DOHH2 (cell line): ENCODE data around the gene GARIN1A.
"Not testable (repeated sequence)": the region's sequence is repeated elsewhere in the genome, so short reads cannot be mapped to it uniquely, and the experiment has no call there.

Experiments used
- H3F3A ChIP-seq: fragments of 200-600 bp; sonication (generic), shearing (Covaris generic); 2 replicates; pipeline ENCODE4 v1.6.0; 2016; ENCODE audit warnings: antibody characterized with exemption, mild to moderate bottlenecking; ENCODE audit not compliant: control insufficient read depth, insufficient read depth
- H3K27ac ChIP-seq: fragments of 200-600 bp; sonication (generic); 2 replicates; pipeline ENCODE4 v1.5.1; 2014; ENCODE audit warnings: low read depth, mild to moderate bottlenecking, low read length, moderate library complexity
- H3K27me3 ChIP-seq: fragments of 200-600 bp; sonication (generic); 2 replicates; pipeline ENCODE4 v1.6.1; 2014; ENCODE audit warnings: mild to moderate bottlenecking, low read length, mixed read lengths; ENCODE audit not compliant: control insufficient read depth
- H3K36me3 ChIP-seq: fragments of 200-600 bp; sonication (generic); 2 replicates; pipeline ENCODE4 v1.6.1; 2014; ENCODE audit warnings: mild to moderate bottlenecking, low read length, moderate library complexity, mixed read lengths; ENCODE audit not compliant: control insufficient read depth
- H3K4me1 ChIP-seq: fragments of 200-600 bp; sonication (generic); 2 replicates; pipeline ENCODE4 v1.6.1; 2014; ENCODE audit warnings: mild to moderate bottlenecking, low read length, mixed read lengths; ENCODE audit not compliant: control insufficient read depth
- H3K4me2 ChIP-seq: fragments of 200-600 bp; sonication (generic); 2 replicates; pipeline ENCODE4 v1.6.0; 2014; ENCODE audit warnings: mild to moderate bottlenecking, low read length, moderate library complexity
- H3K4me3 ChIP-seq: fragments of 200-600 bp; sonication (generic); 2 replicates; pipeline ENCODE4 v1.5.1; 2014; ENCODE audit warnings: mild to moderate bottlenecking, low read length, mixed read lengths
- H3K79me2 ChIP-seq: fragments of 200-600 bp; sonication (generic); 2 replicates; pipeline ENCODE4 v1.6.1; 2014; ENCODE audit warnings: mild to moderate bottlenecking, low read length, mixed read lengths; ENCODE audit not compliant: control insufficient read depth
- H3K9me2 ChIP-seq: fragments of 200-600 bp; sonication (generic); replicated peaks from 2 replicates; pipeline ENCODE4 v1.6.1; 2014; ENCODE audit warnings: mild to moderate bottlenecking, low read length, mixed read lengths; ENCODE audit not compliant: control insufficient read depth
- H3K9me3 ChIP-seq: fragments of 200-600 bp; sonication (generic); 2 replicates; pipeline ENCODE4 v1.6.1; 2014; ENCODE audit warnings: antibody characterized with exemption, low read length, mixed read lengths; ENCODE audit not compliant: control insufficient read depth, insufficient read depth
- H4K20me1 ChIP-seq: fragments of 200-600 bp; sonication (generic); 2 replicates; pipeline ENCODE4 v1.6.0; 2014; ENCODE audit warnings: low read depth, mild to moderate bottlenecking, antibody characterized with exemption, low read length, moderate library complexity; ENCODE audit not compliant: control insufficient read depth, insufficient read depth
- EZH2phosphoT487 ChIP-seq: fragments of 200-600 bp; sonication (generic); IDR thresholded peaks from 2 replicates; pipeline ENCODE4 v1.6.1; 2017; ENCODE audit warnings: borderline replicate concordance, mild to moderate bottlenecking, antibody characterized with exemption, low read length, moderate library complexity, mixed read lengths
- TF ChIP-seq, protein P1 (sequence below): fragments of 200-600 bp; sonication (generic); IDR thresholded peaks from one replicate; pipeline ENCODE4 v1.5.1; 2014; ENCODE audit warnings: antibody characterized with exemption, mild to moderate bottlenecking, low read depth, low read length; ENCODE audit not compliant: poor library complexity, severe bottlenecking

Gene GARIN1A

DNA sequence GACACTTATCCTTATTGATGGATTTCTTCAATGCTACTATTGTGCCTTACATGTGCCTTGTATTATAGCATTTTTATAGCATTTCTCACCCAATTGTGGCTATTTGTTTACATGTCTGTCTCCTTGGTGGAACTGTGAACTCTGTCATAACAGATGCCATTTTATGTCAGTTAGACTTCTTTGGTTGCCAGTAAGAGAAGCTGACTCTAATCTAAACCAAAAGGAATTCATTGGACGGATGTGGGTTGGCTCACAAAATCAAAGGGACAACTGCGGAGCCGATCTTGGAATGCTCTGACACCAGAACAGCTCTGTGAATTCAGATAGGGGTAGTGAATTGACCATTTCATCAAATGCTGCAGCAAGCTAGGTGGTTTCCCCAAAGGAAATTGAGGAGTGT is 15.0 kb downstream of the GARIN1A start:
- TF ChIP-seq, protein P1, sequence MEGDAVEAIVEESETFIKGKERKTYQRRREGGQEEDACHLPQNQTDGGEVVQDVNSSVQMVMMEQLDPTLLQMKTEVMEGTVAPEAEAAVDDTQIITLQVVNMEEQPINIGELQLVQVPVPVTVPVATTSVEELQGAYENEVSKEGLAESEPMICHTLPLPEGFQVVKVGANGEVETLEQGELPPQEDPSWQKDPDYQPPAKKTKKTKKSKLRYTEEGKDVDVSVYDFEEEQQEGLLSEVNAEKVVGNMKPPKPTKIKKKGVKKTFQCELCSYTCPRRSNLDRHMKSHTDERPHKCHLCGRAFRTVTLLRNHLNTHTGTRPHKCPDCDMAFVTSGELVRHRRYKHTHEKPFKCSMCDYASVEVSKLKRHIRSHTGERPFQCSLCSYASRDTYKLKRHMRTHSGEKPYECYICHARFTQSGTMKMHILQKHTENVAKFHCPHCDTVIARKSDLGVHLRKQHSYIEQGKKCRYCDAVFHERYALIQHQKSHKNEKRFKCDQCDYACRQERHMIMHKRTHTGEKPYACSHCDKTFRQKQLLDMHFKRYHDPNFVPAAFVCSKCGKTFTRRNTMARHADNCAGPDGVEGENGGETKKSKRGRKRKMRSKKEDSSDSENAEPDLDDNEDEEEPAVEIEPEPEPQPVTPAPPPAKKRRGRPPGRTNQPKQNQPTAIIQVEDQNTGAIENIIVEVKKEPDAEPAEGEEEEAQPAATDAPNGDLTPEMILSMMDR: no peak
- TF ChIP-seq EZH2phosphoT487: no peak
- H3K27me3 ChIP-seq: no peaks in the 10 kb centered on the region
- H3K36me3 ChIP-seq: no peaks in the 10 kb centered on the region
- H4K20me1 ChIP-seq: no peaks in the 10 kb centered on the region
- H3K9me3 ChIP-seq: no peaks in the 10 kb centered on the region
- H3K4me3 ChIP-seq: no peak overlapping the region
- no peaks in the 10 kb centered on the region for H3K9me2 ChIP-seq
- H3K79me2 ChIP-seq: no peaks in the 10 kb centered on the region
- H3K4me2 ChIP-seq: no peak overlapping the region
- no peaks in the 10 kb centered on the region for H3F3A ChIP-seq
- H3K4me1 ChIP-seq: no peaks in the 10 kb centered on the region
- H3K27ac ChIP-seq: no peak overlapping the region

DNA sequence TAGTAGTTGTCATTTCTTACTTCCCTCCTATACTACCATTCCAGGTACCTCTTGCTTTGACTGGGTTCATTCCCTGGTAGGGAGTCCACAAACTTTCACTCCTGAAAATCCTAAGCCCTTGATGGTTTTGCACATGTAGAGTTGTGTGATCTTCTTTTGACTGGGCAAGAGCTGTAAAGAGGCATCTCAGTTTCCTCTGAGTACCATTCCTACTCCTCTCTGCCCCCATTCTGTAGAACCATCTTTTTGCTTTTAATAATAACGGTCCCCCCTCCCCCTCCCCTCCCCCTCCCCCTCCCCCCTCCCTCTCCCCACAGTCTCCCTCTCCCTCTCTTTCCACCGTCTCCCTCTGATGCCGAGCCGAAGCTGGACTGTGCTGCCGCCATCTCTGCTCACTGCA is 16.4 kb downstream of the GARIN1A start:
- Histone ChIP-seq H3F3A (no peaks in the 10 kb centered on the region), H3K27ac (no peak overlapping the region), H3K79me2 (no peaks in the 10 kb centered on the region), H3K4me3 (no peak overlapping the region), H3K36me3 (no peaks in the 10 kb centered on the region), H3K9me2 (no peaks in the 10 kb centered on the region), H3K4me1 (no peaks in the 10 kb centered on the region), H3K4me2 (no peak overlapping the region), H4K20me1 (no peaks in the 10 kb centered on the region), H3K9me3 (no peaks in the 10 kb centered on the region), H3K27me3 (no peaks in the 10 kb centered on the region)
- no peak for TF ChIP-seq EZH2phosphoT487
- TF ChIP-seq, protein P1: no peak

GRCh38 chr7:128689161-128689935 is 17.3 kb downstream of the GARIN1A start:
- H3K27me3 ChIP-seq, H3K27ac ChIP-seq, H3K4me2 ChIP-seq, H3K4me1 ChIP-seq, H3K36me3 ChIP-seq, H4K20me1 ChIP-seq, H3K79me2 ChIP-seq, H3F3A ChIP-seq, H3K4me3 ChIP-seq, H3K9me3 ChIP-seq, H3K9me2 ChIP-seq: not testable (repeated sequence)

- no peaks in the 10 kb centered on the region for H3K79me2 ChIP-seq
- H4K20me1 ChIP-seq: no peaks in the 10 kb centered on the region
- no peaks in the 10 kb centered on the region for H3K36me3 ChIP-seq
- no peak overlapping the region for H3K27ac ChIP-seq
- no peaks in the 10 kb centered on the region for H3K9me3 ChIP-seq
- H3F3A ChIP-seq: no peaks in the 10 kb centered on the region
- H3K4me2 ChIP-seq: no peak overlapping the region
- no peak overlapping the region for H3K4me3 ChIP-seq
- H3K9me2 ChIP-seq: no peaks in the 10 kb centered on the region
- TF ChIP-seq EZH2phosphoT487: no peak
- TF ChIP-seq, protein P1: no peak
- peaks cover 2% of the 10 kb centered on the region; the same call in 1 of the 2 replicates for H3K27me3 ChIP-seq
- no peaks in the 10 kb centered on the region for H3K4me1 ChIP-seq
Observed at GRCh38 chr7:128691227-128691626, 19.1 kb downstream of the GARIN1A start.
